Effector memory CD4-positive, alpha-beta T cell (primary cell): ENCODE measurements around the gene ABCB11.
"Not testable (repeated sequence)": the region's sequence is repeated elsewhere in the genome, so short reads cannot be mapped to it uniquely, and the experiment has no call there.

ENCODE experiments used
- DNase-seq, 3 donors: peaks; one replicate each; pipeline ENCODE4 v3.0.0-alpha.2; 2020
- H3K27ac ChIP-seq: 2 replicates; pipeline ENCODE4 v1.7.0; 2013; ENCODE audit warnings: mild to moderate bottlenecking, low read length, moderate library complexity; ENCODE audit not compliant: insufficient read depth, poor library complexity, severe bottlenecking
- H3K27me3 ChIP-seq: replicated peaks from 2 replicates; pipeline ENCODE4 v1.7.0; 2013; ENCODE audit warnings: mild to moderate bottlenecking, low read length; ENCODE audit not compliant: insufficient read depth, control insufficient read depth, poor library complexity, severe bottlenecking
- H3K36me3 ChIP-seq: 2 replicates; pipeline ENCODE4 v1.7.0; 2013; ENCODE audit warnings: mild to moderate bottlenecking, low read length, moderate library complexity; ENCODE audit not compliant: control insufficient read depth, insufficient read depth
- H3K4me1 ChIP-seq: 2 replicates; pipeline ENCODE4 v1.7.0; 2013; ENCODE audit warnings: low read length, mild to moderate bottlenecking; ENCODE audit not compliant: control insufficient read depth, insufficient read depth, poor library complexity, severe bottlenecking
- H3K4me3 ChIP-seq: 2 replicates; pipeline ENCODE4 v1.7.0; 2013; ENCODE audit warnings: low read length, low read depth, mild to moderate bottlenecking; ENCODE audit not compliant: insufficient read depth, poor library complexity, severe bottlenecking
- H3K9me3 ChIP-seq: 2 replicates; pipeline ENCODE4 v1.7.0; 2013; ENCODE audit warnings: mild to moderate bottlenecking, low read length, moderate library complexity; ENCODE audit not compliant: control insufficient read depth

Gene ABCB11

DNA sequence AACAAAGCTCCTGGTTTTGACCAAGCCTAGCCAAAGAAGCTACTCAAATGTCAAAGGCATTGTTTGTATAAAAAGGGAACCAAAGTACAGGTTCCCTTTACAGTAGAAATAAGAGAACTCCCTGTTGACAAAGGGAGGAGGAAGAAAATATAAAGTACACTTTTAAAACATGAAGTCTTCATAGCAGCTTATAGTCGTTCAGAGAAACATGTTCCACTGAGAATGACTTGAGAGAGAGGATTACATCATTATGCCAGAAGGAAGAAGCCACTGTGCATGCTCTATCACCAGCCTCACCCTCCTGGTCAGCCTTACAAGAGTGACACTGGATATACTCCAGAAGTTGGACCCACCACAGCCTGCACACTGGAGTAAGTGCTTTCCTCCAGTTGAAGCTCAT lies 35.8 kb upstream of the ABCB11 start:
- no peaks in the 10 kb centered on the region for H3K4me1 ChIP-seq

DNA sequence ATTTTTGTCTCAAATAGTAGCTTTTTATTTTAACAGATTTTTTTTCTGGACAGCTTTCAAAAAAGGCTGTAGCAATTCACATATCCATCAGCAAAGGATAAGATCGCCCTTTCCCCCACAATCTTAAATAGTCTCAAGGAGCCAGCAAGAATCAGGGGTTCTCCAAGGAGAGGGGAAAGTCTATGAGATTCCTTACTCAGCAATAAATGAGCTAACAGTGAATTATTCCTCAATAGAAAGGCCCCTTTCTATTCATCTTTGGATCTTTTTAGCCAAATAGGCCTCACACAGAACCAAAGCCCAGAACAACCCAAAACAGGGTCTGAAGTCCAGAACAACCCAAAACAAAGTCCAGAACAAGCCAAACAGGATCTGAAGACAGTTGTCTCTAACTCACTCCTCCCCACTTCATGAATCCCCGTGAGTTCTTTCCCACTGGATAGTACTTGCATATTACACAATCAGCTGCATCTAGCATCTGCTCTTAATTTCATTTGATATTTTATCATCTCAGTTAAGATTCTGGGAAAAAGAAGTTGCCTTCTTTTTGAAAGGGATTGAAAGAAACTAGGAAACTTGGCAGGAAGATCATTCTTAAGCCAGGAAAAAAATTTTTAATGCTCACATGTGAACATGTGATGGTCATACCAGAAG lies 34.9 kb upstream of the ABCB11 start:
- Histone ChIP-seq H3K27me3 (no peaks in the 10 kb centered on the region), H3K36me3 (no peaks in the 10 kb centered on the region), H3K4me3 (no peak overlapping the region), H3K27ac (no peak overlapping the region), H3K4me1 (no peaks in the 10 kb centered on the region), H3K9me3 (no peaks in the 10 kb centered on the region)
- DNase-seq = no peak

More for the DNA sequence above, 35.8 kb upstream of the ABCB11 start:
- no peak for DNase-seq
- Histone ChIP-seq H3K27me3 (no peaks in the 10 kb centered on the region), H3K9me3 (no peaks in the 10 kb centered on the region), H3K27ac (no peak overlapping the region), H3K4me3 (no peak overlapping the region), H3K36me3 (no peaks in the 10 kb centered on the region)

DNA sequence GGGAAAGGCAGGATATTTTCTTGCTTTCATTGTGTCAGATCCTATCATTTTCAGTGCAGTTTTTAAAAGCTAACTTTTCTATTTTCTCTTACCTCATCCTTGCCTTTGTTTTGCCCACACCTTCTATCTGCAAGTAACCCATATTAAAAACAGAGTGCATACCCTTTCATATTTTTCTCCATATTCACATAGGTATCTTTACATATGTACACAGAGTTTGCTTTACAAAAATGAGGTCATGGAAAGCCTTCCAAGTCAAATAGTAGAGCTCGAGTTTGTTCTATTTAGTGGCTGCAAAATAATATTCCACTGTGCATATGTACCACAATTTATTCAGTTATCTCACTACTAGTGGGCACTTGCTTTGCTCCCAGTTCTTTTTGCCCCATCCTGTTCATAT lies 34.3 kb upstream of the ABCB11 start:
- H3K4me1 ChIP-seq = no peaks in the 10 kb centered on the region
- H3K36me3 ChIP-seq = no peaks in the 10 kb centered on the region
- H3K4me3 ChIP-seq = no peak overlapping the region

DNA sequence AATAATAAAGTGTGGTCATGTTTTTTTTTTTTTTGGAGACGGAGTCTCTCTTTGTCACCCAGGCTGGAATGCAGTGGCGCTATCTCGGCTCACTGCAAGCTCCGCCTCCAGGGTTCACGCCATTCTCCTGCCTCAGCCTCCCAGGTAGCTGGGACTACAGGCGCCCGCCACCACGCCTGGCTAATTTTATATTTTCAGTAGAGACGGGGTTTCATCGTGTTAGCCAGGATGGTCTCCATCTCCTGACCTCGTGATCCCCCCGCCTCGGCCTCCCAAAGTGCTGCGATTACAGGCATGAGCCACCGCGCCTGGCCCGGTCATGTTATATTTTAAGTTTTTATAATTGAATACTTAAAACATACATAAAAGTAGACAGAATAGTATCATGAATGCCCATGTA lies 33.1 kb upstream of the ABCB11 start:
- H3K27me3 ChIP-seq, H3K4me3 ChIP-seq: not testable (repeated sequence)

More for the DNA sequence above, 34.3 kb upstream of the ABCB11 start:
- DNase-seq = no peak
- Histone ChIP-seq H3K27ac (no peak overlapping the region), H3K27me3 (no peaks in the 10 kb centered on the region), H3K9me3 (no peaks in the 10 kb centered on the region)

DNA sequence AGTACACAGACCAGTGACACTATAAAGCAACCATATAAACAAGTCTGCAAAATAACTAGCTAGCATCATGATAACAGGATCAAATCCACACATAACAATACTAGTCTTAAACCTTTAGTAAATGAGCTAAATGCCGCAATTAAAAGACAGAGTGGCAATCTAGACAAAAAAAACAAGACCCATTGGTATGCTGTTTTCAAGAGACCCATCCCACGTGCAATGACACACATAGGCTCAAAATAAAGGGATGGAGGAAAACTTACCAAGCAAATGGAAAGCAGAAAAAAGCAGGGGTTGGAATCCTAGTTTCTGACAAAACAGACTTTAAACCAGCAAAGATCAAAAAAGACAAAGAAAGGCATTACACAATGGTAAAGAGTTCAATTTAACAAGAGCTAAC lies 23.5 kb upstream of the ABCB11 start:
- H3K4me3 ChIP-seq, H3K9me3 ChIP-seq, DNase-seq, H3K27ac ChIP-seq, H3K4me1 ChIP-seq, H3K36me3 ChIP-seq, H3K27me3 ChIP-seq: not testable (repeated sequence)

More for the DNA sequence above, 33.1 kb upstream of the ABCB11 start:
- not testable (repeated sequence) for DNase-seq, H3K36me3 ChIP-seq, H3K9me3 ChIP-seq, H3K4me1 ChIP-seq, H3K27ac ChIP-seq

DNA sequence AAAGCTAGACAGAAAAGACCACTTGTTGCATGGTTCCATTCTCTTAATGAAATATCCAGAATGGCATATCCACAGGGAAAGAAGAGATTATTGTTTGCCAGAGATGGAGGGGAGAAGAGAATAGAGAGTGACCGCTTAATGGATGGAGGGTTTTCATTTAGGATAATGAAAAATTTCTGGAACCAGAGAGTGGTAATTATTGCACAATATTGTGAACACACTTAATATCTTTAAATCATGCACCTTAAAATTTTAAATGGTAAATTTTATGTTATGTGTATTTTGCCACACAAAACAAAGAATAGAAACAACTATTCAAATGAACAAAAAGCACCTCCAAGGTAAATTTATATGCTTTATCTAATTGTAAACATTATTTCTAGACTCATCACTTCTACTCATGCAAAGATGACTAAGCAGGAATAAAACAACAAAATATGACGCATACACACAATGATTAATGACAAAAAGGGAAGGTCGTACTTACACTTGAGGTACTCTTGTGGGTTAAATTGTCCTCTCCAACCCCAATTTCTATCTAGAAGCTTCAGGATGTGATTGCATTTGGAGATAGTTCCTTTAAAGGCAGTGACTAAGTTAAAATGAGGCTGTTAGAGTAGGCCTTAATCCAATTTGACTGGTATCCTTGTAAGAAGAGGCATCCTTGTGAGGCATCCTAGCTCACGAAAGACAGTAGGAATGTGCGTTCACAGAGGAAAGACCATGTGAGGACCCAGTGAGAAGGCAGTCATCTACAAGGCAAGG lies 19.5 kb upstream of the ABCB11 start:
- no peaks in the 10 kb centered on the region for H3K36me3 ChIP-seq
- DNase-seq = no peak
- H3K27ac ChIP-seq = no peak overlapping the region
- no peaks in the 10 kb centered on the region for H3K27me3 ChIP-seq
- no peaks in the 10 kb centered on the region for H3K4me1 ChIP-seq
- H3K4me3 ChIP-seq = no peak overlapping the region
- peaks cover 4% of the 10 kb centered on the region for H3K9me3 ChIP-seq

DNA sequence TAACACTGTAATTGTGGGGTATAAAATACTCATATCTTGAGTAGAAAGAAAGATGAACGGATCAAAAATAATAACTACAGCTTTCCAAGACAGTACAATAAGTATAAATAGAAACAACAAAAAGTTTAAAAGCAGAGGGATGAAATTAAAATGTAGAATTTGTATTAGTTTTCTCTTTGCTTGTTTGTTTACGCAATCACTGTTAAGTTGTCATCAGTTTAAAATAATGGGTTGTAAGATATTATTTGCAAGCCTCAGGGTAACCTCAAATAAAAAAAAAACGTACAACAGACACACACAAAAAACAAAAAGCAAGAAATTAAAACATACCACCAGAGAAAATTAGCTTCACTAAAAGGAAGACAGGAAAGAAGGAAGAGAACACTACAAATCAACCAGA lies 18.0 kb upstream of the ABCB11 start:
- no peaks in the 10 kb centered on the region for H3K4me1 ChIP-seq
- H3K36me3 ChIP-seq = no peaks in the 10 kb centered on the region
- no peaks in the 10 kb centered on the region for H3K27me3 ChIP-seq
- H3K27ac ChIP-seq = no peak overlapping the region
- no peaks in the 10 kb centered on the region for H3K9me3 ChIP-seq
- DNase-seq = no peak
- no peak overlapping the region for H3K4me3 ChIP-seq

DNA sequence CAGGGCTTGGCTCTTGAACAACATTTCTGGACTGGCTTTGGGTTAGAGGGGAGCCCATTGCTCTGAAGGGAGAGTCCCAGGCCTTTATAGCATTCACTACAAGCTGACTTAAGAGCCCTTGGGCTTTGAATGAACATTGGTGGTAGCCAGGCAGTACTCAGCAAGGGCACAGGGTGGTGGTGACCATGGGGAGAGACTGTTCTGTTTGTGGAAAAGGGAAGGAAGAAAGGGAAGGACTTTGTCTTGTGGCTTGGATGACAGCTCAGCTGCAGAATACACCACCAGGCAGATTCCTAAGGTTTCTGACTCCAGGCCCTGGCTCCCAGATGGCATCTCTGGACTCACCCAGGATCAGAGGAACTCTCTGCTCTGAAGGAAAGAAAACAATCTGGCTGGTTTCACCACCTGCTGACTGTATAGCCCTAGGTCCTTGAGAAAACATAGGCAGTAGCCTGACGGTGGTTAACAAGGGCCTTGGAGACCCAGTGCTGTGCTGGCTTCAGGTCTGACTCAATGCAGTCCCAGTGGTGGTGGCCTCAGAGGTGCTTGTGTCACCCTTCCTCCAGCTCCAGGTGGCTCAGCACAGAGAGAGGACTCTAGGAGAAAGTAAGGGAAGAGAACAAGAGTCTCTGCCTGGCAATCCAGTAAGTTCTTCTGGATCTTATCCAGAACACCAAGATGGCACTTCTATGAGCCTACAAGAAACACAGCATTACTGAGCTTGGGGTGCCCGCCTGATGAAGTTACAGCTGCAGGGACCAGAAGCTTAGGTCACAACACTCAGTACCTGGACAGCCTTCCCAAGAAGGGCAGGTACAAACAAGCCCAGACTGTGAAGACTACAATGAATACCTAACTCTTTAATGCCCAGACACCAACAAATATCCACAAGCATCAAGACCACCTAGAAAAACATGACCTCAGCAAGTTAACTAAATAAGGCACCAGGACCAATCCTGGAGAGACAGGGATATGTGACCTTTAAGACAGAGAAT lies 16.4 kb upstream of the ABCB11 start:
- DNase-seq = no peak
- Histone ChIP-seq H3K4me3 (no peak overlapping the region), H3K9me3 (no peaks in the 10 kb centered on the region), H3K27ac (no peak overlapping the region), H3K27me3 (no peaks in the 10 kb centered on the region), H3K4me1 (no peaks in the 10 kb centered on the region), H3K36me3 (no peaks in the 10 kb centered on the region)

DNA sequence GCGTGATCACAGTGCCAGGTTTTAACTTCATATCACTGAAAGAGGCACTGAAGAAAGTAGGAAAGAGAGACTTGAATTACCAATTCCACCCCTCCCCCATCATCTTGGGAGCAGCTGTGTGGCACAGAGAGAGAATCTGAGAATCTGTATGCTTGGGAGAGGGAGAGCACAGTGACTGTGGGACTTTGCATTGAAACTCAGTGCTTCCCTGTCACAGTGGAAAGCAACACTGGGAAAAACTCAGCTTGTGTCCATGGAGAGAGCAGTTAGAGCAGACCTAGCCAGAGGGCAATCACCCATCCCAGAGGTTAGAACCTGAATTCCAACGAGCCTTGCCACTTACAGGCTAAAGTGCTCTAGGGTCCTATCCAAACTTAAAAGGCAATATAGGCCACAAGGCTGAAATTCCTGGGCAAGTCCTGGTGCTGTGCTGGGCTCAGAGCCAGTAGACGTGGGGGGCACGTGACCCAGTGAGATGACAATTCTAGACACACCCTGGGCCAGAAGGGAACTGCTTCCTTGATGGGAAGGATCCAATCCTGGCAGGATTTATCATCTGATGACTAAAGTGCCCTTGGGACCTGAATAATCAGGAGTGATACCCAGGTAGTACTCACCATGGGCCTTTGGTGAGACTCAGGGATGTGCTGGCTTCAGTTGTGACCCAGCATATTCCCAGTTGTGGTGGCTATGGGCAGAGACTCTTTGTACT lies 15.5 kb upstream of the ABCB11 start:
- DNase-seq = no peak
- no peaks in the 10 kb centered on the region for H3K27me3 ChIP-seq

More for the DNA sequence above, 15.5 kb upstream of the ABCB11 start:
- Histone ChIP-seq H3K9me3 (no peaks in the 10 kb centered on the region), H3K4me1 (no peaks in the 10 kb centered on the region), H3K36me3 (no peaks in the 10 kb centered on the region), H3K4me3 (no peak overlapping the region), H3K27ac (no peak overlapping the region)
